NB4 (cell line): Measurements from ENCODE around the gene NPFF.

ENCODE experiments used
- CTCF ChIP-seq: IDR thresholded peaks from one replicate; pipeline ENCODE4 v1.5.1; 2012; ENCODE audit warnings: low read depth, low read length
- MYC ChIP-seq: IDR thresholded peaks from 2 replicates; pipeline ENCODE4 v1.6.1; 2011; ENCODE audit warnings: low read depth, low read length
- POLR2A ChIP-seq: IDR thresholded peaks from 2 replicates; pipeline ENCODE4 v1.6.1; 2011; ENCODE audit warnings: mild to moderate bottlenecking; ENCODE audit not compliant: insufficient read length; ENCODE audit errors: extremely low read depth
- TF ChIP-seq, protein P1 (sequence below): IDR thresholded peaks from 2 replicates; pipeline ENCODE4 v1.6.1; 2011; ENCODE audit warnings: low read depth, low read length

DNA sequence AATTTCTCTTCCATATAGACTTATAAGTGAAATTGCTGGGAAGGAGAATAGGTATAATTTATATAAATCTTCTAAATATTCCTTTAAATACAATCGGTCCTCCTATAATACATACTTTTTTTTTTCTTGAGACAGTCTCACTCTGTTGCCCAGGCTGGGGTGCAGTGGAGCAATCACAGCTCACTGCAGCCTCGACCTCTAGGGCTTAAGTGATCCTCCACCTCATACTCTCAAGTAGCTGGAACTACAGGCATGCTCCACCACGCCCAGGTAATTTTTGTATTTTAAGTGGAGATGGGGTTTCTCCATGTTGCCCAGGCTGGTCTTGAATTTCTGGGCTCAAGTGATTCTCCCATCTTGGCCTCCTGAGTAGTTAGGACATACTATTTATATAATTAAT, 29.7 kb upstream of the NPFF start:
- TF ChIP-seq CTCF (no peak), POLR2A (no peak), MYC (no peak)
- TF ChIP-seq, protein P1, sequence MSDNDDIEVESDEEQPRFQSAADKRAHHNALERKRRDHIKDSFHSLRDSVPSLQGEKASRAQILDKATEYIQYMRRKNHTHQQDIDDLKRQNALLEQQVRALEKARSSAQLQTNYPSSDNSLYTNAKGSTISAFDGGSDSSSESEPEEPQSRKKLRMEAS = no peak
